ENCODE measurements around the gene MYO3B.
"Not testable (repeated sequence)": the region's sequence is repeated elsewhere in the genome, so short reads cannot be mapped to it uniquely, and the experiment has no call there.

MYO3B gene

DNA sequence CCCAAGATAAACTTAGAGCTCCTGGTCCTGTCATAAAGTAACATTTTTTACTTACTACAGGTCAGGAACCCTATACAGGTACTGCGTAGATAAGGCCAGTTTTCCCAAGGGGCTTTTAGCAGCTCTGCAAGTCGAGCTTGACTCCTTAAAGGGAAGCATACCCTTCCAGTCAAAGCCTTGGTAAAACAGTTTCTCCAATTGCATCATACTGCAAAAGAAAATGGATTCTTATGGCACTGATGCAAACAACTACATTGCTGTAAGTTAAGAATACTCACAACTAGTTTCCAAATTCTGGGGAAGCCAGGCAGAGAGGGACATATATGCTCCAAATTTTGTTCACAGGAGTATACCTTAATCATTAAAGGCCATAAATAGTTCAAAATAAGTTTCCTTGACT is 31.0 kb downstream of the MYO3B start:
- no peak for DNase-seq (ENCODE audit: low spot score)

- no peak for DNase-seq (ENCODE audit: low spot score)
Measured at GRCh38 chr2:170212625-170213280, 34.8 kb downstream of the MYO3B start.

DNA sequence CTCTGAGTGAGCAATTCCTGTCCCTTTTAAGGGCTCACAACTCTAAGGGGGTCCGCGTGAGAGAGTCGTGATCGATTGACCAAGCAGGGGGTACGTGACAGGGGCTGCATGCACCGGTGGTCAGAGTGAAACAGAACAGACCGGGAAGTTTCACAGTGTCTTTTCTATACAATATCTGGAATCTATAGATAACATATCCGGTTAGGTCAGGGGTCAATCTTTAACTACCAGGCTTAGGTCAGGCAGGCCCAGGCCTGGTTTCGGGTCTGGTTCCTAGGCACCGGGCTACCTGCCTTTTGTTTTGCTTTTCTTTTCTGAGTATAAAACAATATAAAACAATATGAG is 35.3 kb downstream of the MYO3B start:
- DNase-seq (ENCODE audit: low spot score): not testable (repeated sequence)

- no peak for DNase-seq (ENCODE audit: low spot score)
Measured at GRCh38 chr2:170213651-170214050, 35.7 kb downstream of the MYO3B start.

DNA sequence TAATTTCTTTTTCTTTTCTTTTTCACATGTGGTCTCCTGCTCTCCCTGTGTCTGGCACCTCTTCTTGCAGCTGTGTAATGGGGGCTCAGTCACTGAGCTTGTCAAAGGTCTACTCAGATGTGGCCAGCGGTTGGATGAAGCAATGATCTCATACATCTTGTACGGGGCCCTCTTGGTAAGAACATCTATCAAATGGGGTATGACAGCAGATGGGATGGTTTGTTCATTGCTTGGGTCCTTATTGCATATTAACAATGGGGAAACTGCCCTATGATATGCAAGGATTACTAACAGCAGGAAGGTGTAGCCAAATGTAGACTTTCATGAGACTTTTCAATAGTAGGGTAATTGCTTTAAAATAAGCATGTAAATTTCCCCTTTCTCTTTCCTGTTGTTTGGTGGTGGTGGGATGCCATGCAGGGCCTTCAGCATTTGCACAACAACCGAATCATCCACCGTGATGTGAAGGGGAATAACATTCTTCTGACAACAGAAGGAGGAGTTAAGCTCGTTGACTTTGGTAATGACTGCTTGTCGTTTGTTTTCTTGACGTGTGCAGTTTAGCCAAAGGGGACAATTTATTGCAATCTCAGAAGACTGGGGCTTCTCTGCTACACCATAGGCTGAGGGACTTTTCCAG is 36.5 kb downstream of the MYO3B start:
- no peak for DNase-seq (ENCODE audit: low spot score)

- DNase-seq (ENCODE audit: low spot score): no peak
Measured at GRCh38 chr2:170215021-170215420, 37.1 kb downstream of the MYO3B start.

DNA sequence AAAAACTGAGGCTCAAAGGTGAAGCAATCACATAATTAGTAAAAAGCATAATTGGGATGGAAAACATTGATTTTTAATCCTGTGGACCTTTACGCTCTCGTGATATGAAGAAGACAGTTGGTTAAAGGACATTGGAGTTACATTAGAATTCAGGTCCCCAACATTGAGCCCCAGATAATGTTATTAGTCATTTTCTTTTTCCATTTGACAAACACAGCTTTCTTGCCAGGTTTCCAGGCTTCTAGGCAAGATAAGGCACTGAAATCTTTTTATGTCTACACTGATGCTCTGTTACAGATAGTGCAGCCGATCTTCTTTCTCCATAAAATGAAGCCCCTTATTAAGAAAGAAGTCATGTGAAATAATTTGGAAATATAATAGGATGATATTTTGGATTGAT is 38.5 kb downstream of the MYO3B start:
- no peak for DNase-seq (ENCODE audit: low spot score)

DNA sequence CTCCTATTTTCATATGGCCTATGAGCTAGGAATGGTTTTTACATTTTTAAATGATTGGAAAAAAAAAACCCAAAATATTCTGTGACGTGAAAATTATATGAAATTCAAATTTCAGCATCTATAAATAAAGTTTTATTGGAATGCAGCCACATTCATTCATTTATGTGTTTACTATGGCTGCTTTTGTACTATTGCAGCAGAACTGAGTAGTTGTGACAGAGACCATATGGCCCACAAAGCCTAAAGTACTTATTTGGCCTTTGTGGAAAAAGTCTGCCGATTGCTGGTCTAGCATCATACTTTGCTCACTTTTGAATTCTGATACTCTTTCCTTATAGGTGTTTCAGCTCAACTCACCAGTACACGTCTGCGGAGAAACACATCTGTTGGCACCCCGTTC is 39.0 kb downstream of the MYO3B start:
- DNase-seq (ENCODE audit: low spot score): no peak

DNA sequence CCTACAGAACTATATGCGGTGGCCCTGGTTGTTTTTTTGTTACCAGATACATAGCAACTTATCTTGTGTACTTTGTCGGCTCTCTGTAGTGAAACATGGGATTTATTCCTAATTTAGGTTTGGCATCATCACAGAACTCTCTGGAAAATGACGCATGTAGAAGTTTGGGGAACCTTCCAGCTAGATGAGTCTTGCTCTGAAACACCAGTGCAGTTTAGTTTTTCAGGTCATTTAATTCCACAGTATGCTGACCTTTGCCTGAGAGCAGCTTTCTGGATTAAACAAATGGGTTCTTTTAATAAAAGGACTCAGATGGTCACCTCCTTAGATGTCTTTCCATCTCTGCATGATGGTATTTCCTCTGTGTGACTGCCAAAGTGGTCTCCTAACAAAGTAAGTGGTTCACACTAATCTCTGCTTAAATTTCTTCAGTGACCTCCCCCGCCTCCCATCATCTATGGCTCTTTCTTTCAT is 39.9 kb downstream of the MYO3B start:
- no peak for DNase-seq (ENCODE audit: low spot score)

DNA sequence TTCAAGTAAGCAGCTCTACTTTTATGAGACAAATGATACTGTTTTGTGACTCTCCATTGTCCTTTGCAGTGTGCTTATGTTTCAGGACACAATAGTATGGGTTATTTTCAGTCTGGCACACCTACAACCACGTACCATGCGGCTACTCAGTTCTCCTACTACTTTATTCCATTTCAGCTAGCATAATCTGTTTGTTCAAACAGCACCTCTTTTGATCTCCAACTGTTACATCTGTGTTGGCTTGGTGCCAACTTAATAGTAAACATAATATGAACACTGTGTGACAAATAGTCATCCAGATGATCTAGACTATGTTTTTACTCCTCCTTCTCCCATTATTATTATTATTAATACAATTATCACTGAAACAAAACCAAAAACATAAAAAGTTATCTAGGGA is 40.5 kb downstream of the MYO3B start:
- no peak for DNase-seq (ENCODE audit: low spot score)

DNA sequence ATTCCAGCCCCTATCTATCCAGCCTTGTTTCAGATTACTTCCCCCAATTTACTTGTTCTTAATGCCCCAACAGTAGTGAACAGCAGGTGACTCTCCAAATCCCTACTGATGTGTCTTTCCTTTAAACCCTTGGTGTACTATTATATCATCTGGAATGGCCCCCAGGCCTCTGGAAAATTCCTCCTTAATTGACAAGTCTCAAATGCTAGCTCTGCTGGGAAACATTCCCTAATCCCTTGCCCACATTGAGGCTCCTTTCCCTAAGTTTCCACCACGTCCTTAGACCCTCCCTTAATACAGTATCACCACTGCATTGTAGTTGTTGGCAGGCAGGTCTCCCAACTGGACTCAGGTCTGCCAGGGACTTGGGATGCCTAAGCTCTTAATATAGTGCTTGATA is 41.0 kb downstream of the MYO3B start:
- no peak for DNase-seq (ENCODE audit: low spot score)

- no peak for DNase-seq (ENCODE audit: low spot score)
Measured at GRCh38 chr2:170221317-170222288, 43.7 kb downstream of the MYO3B start.

- no peak for DNase-seq (ENCODE audit: low spot score)
Measured at GRCh38 chr2:170222298-170222697, 44.4 kb downstream of the MYO3B start.

- DNase-seq (ENCODE audit: low spot score): no peak
Measured at GRCh38 chr2:170222842-170223241, 44.9 kb downstream of the MYO3B start.

GRCh38 chr2:170224692-170225294 is 46.8 kb downstream of the MYO3B start:
- DNase-seq (ENCODE audit: low spot score): no peak

GRCh38 chr2:170226216-170226615 is 48.3 kb downstream of the MYO3B start:
- DNase-seq (ENCODE audit: low spot score): no peak

DNA sequence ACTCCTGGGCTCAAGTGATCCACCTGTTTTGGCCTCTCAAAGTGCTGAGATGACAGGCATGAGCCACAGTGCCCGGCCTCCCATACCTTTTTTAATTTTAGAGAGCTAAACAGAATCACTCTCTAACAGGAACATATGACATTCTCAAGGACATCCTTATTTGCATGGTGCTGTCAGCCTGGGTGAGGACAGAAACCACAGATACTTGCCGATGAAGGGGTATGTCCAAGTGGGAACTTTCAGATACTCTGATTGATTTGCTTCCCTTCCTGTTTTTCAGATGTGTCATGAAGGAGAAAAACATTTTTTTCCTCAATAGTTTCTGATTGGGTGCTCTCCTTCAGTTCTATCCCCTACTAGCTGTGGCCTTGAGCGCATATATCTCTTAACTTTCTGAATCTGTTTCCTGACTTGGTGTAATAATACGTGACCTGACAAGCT is 49.6 kb downstream of the MYO3B start:
- DNase-seq (ENCODE audit: low spot score): no peak

DNA sequence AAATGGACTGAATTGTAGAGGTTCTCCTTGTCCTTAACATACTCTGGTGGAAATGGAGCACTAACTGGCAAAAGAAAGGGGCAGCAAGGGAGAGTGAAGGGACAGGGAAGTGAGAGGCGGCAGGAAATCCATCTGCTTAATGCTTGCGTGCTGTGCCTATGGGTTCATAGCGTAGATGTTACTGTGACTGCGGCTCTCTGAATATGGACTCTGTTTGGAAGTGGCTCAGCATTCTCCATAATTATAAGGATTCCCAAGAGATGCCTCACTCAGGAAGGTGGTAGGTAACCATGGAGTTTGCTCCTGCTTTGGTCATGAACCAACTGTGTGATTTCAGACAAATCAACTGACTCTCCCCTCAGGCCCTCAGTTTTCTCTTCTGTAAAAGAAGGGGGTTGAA is 50.0 kb downstream of the MYO3B start:
- DNase-seq (ENCODE audit: low spot score): no peak

GRCh38 chr2:170228429-170228828 is 50.5 kb downstream of the MYO3B start:
- no peak for DNase-seq (ENCODE audit: low spot score)

DNA sequence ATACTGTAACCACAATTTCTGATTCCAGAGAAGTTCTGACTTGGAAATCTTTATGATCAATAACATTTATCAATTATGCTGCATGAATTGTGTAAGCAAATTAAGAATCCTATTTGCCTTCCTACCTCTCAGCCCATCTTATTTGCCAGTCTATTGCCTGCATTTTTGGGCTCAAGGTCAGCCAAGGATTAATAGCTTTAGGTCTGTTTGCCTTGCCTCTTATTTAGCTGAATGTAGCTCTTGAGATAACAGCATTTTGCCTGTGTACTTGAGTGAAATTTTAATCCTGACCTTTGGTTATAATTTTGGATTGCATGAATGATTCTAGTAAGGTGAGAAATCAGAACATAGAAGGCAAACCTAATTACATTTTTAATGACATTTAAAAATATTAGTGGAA is 51.2 kb downstream of the MYO3B start:
- no peak for DNase-seq (ENCODE audit: low spot score)

DNA sequence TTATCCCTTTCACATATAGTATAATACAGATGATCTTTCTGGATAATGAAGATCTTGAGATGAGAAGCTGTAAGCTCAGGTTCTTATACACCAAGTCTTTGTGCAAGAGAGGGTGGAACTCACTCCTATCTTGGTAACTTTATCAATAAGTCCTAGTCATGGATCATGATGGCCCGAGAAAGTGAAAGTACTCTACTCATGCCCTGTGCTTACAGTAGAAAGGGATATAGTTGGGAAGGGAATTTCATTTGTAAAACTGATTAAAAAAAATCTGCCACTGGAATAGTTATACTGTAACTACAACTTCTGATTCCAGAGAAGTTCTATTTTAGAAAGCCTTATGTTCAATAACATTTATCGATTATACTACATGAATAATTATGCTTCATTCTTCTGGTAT is 51.8 kb downstream of the MYO3B start:
- no peak for DNase-seq (ENCODE audit: low spot score)

Measured in CD4-positive, alpha-beta T cell treated with Interleukin-6 at 100 ng/mL for 8 hours (primary cell).